ENCODE results near the gene CDK10. TPM values are rescaled to one million over a fixed set of nuclear protein-coding genes. Genes with fewer than 3 reads are reported as not detected.
A peak's percentile ranks its signal among the peaks of the same experiment; 100 is the strongest.

CDK10 gene
- total RNA-seq, 4 donors from 2014 or later, result 42.8 to 118 (median 55.0) TPM

GRCh38 chr16:89709716-89710432 lies 23.4 kb downstream of the CDK10 start:
- Histone ChIP-seq H3K4me3 (no peak overlapping the region), H3K9me3 (no peaks in the 10 kb centered on the region), H3K27me3 (no peaks in the 10 kb centered on the region), H3K4me1 (peaks cover 20% of the 10 kb centered on the region), H3K36me3 (no peaks in the 10 kb centered on the region), H3K27ac (no peak overlapping the region)
- 86% methylated on average over 19 of the region's 19 CpGs for WGBS
- DNase-seq (ENCODE audit: low spot score in 2 of 2), result no peak
- TF ChIP-seq POLR2A (IDR thresholded peaks at IDR 0.05), result no peak
- TF ChIP-seq EP300 (IDR thresholded peaks at IDR 0.05), result no peak
- no peak for TF ChIP-seq CTCF (IDR thresholded peaks at IDR 0.05)
- no peak for TF ChIP-seq POLR2AphosphoS5 (IDR thresholded peaks at IDR 0.05)

GRCh38 chr16:89710709-89711564 lies 24.4 kb downstream of the CDK10 start:
- Histone ChIP-seq H3K36me3 (no peaks in the 10 kb centered on the region), H3K27me3 (no peaks in the 10 kb centered on the region), H3K27ac (no peak overlapping the region), H3K9me3 (no peaks in the 10 kb centered on the region), H3K4me3 (peak overlapping the region; percentile 41), H3K4me1 (peaks cover 20% of the 10 kb centered on the region)
- no peak for DNase-seq (ENCODE audit: low spot score in 2 of 2)
- TF ChIP-seq CTCF (IDR thresholded peaks at IDR 0.05), result no peak
- no peak for TF ChIP-seq POLR2AphosphoS5 (IDR thresholded peaks at IDR 0.05)
- no peak for TF ChIP-seq POLR2A (IDR thresholded peaks at IDR 0.05)
- no peak for TF ChIP-seq EP300 (IDR thresholded peaks at IDR 0.05)
- WGBS, result 87% methylated on average over 45 of the region's 63 CpGs

- TF ChIP-seq EP300 (IDR thresholded peaks at IDR 0.05), result no peak
- TF ChIP-seq POLR2A (IDR thresholded peaks at IDR 0.05), result no peak
- TF ChIP-seq POLR2AphosphoS5 (IDR thresholded peaks at IDR 0.05), result no peak
- TF ChIP-seq CTCF (IDR thresholded peaks at IDR 0.05), result no peak
- WGBS, result 4% methylated on average over 10 of the region's 48 CpGs
- H3K4me3 ChIP-seq, result peak overlapping the region; percentile 41
- peaks cover 20% of the 10 kb centered on the region for H3K4me1 ChIP-seq
- H3K9me3 ChIP-seq, result no peaks in the 10 kb centered on the region
- DNase-seq (ENCODE audit: low spot score in 2 of 2), result no peak
- H3K27me3 ChIP-seq, result no peaks in the 10 kb centered on the region
- H3K36me3 ChIP-seq, result no peaks in the 10 kb centered on the region
- H3K27ac ChIP-seq, result no peak overlapping the region
Measured at GRCh38 chr16:89711601-89712273, 25.2 kb downstream of the CDK10 start.

- DNase-seq (ENCODE audit: low spot score in 2 of 2), result no peak
- no peaks in the 10 kb centered on the region for H3K36me3 ChIP-seq
- H3K4me3 ChIP-seq, result peak overlapping the region; percentile 41
- 33% methylated on average over 12 of the region's 22 CpGs for WGBS
- TF ChIP-seq POLR2A (IDR thresholded peaks at IDR 0.05), result no peak
- TF ChIP-seq POLR2AphosphoS5 (IDR thresholded peaks at IDR 0.05), result no peak
- no peak for TF ChIP-seq EP300 (IDR thresholded peaks at IDR 0.05)
- no peak for TF ChIP-seq CTCF (IDR thresholded peaks at IDR 0.05)
- no peak overlapping the region for H3K27ac ChIP-seq
- H3K9me3 ChIP-seq, result no peaks in the 10 kb centered on the region
- no peaks in the 10 kb centered on the region for H3K27me3 ChIP-seq
- H3K4me1 ChIP-seq, result peaks cover 20% of the 10 kb centered on the region
Measured at GRCh38 chr16:89712274-89712781, 25.8 kb downstream of the CDK10 start.

Measured in suprapubic skin (tissue), 4 donors.